NCI-H1417 (cell line): ENCODE results near the gene PSORS1C2.

Experiments
- DNase-seq, 3 experiments: peaks; one replicate each; lab custom pipeline; 2025; lab: John Stamatoyannopoulos, UW

PSORS1C2 gene

GRCh38 chr6:31114541-31114878, 24.4 kb downstream of the PSORS1C2 start, which contains the start of gene PSORS1C1:
Gene PSORS1C1 (plus strand): TSS chr6:31114800. CDS start chr6:31129633, 14,833 bp downstream.
- no peak for DNase-seq

- no peak for DNase-seq
Measured at GRCh38 chr6:31113861-31114540, 24.9 kb downstream of the PSORS1C2 start.

GRCh38 chr6:31112478-31112877, 26.4 kb downstream of the PSORS1C2 start, which contains the start of gene C6orf15:
Gene C6orf15 (minus strand): TSS chr6:31112575. CDS start chr6:31112555, 20 bp downstream.
- DNase-seq: no peak

- no peak for DNase-seq
Measured at GRCh38 chr6:31111712-31112111, 27.2 kb downstream of the PSORS1C2 start.

GRCh38 chr6:31110825-31111582, 27.9 kb downstream of the PSORS1C2 start:
- DNase-seq: no peak

- no peak for DNase-seq
Measured at GRCh38 chr6:31107052-31107451, 31.8 kb downstream of the PSORS1C2 start.

GRCh38 chr6:31103136-31103535, 35.7 kb downstream of the PSORS1C2 start:
- no peak for DNase-seq

- DNase-seq: no peak
Measured at GRCh38 chr6:31098449-31098938, 40.4 kb downstream of the PSORS1C2 start.

- peak in 1 of 3 experiments; percentile 14 for DNase-seq
Measured at GRCh38 chr6:31096656-31097055, 42.2 kb downstream of the PSORS1C2 start.

GRCh38 chr6:31096215-31096614, 42.7 kb downstream of the PSORS1C2 start:
- DNase-seq: no peak

- DNase-seq: no peak
Measured at GRCh38 chr6:31094389-31094881, 44.4 kb downstream of the PSORS1C2 start.

- no peak for DNase-seq
Measured at GRCh38 chr6:31092769-31093505, 45.9 kb downstream of the PSORS1C2 start.

GRCh38 chr6:31092238-31092637, 46.6 kb downstream of the PSORS1C2 start:
- no peak for DNase-seq

- no peak for DNase-seq
Measured at GRCh38 chr6:31091680-31092079, 47.2 kb downstream of the PSORS1C2 start.

GRCh38 chr6:31090973-31091364, 47.9 kb downstream of the PSORS1C2 start:
- DNase-seq: no peak

GRCh38 chr6:31090275-31090972, 48.4 kb downstream of the PSORS1C2 start:
- DNase-seq: no peak
